Mesodermal cell (in vitro differentiated cells): Measurements from ENCODE around the gene C10orf62.
"Not testable (repeated sequence)": the region's sequence is repeated elsewhere in the genome, so short reads cannot be mapped to it uniquely, and the experiment has no call there.

Source experiments
- H3K27ac ChIP-seq: 2 replicates; pipeline ENCODE4 v1.7.0; 2013; ENCODE audit warnings: mild to moderate bottlenecking, low read depth, low read length, moderate library complexity; ENCODE audit not compliant: severe bottlenecking
- H3K36me3 ChIP-seq: 2 replicates; pipeline ENCODE4 v1.7.1; 2013; ENCODE audit warnings: mild to moderate bottlenecking, low read length, moderate library complexity; ENCODE audit not compliant: control insufficient read depth, insufficient read depth
- H3K4me1 ChIP-seq: one replicate; pipeline ENCODE4 v1.7.1; 2013; ENCODE audit warnings: mild to moderate bottlenecking, low read length; ENCODE audit not compliant: insufficient read depth, control insufficient read depth, poor library complexity, severe bottlenecking
- H3K4me3 ChIP-seq: 2 replicates; pipeline ENCODE4 v1.7.0; 2013; ENCODE audit warnings: low read length, control low read depth, mild to moderate bottlenecking; ENCODE audit not compliant: insufficient read depth, poor library complexity, severe bottlenecking; ENCODE audit errors: extremely low read depth
- H3K9me3 ChIP-seq: 2 replicates; pipeline ENCODE4 v1.7.1; 2013; ENCODE audit warnings: mild to moderate bottlenecking, low read length, moderate library complexity; ENCODE audit not compliant: control insufficient read depth
- WGBS, 2 experiments: methylation state at CpG; one replicate each; pipeline ENCODE4 v1.1.5; 2013; ENCODE audit warnings: missing lambda C conversion rate in 2 of 2; ENCODE audit not compliant: insufficient coverage in 2 of 2; 5-methylcytosine and 5-hydroxymethylcytosine counted together

C10orf62 gene

GRCh38 chr10:97576487-97576886 lies 13.0 kb upstream of the C10orf62 start:
- peaks cover 22% of the 10 kb centered on the region for H3K4me1 ChIP-seq
- WGBS, 2 experiments, result 48 to 77% methylated on average over 3 to 4 of the region's 5 CpGs
- H3K36me3 ChIP-seq, H3K9me3 ChIP-seq, H3K4me3 ChIP-seq, H3K27ac ChIP-seq: not testable (repeated sequence)

GRCh38 chr10:97577701-97578100 lies 11.8 kb upstream of the C10orf62 start:
- Histone ChIP-seq H3K36me3 (no peaks in the 10 kb centered on the region), H3K4me1 (peaks cover 20% of the 10 kb centered on the region), H3K27ac (no peak overlapping the region), H3K9me3 (no peaks in the 10 kb centered on the region), H3K4me3 (no peak overlapping the region)
- WGBS, 2 experiments, result 76 to 86% methylated on average over 6 to 8 of the region's 9 CpGs

- Histone ChIP-seq H3K36me3 (no peaks in the 10 kb centered on the region), H3K27ac (no peak overlapping the region), H3K9me3 (no peaks in the 10 kb centered on the region), H3K4me1 (peaks cover 17% of the 10 kb centered on the region), H3K4me3 (no peak overlapping the region)
- WGBS, 2 experiments, result 96 to 97% methylated on average over 30 to 35 of the region's 40 CpGs
Measured at GRCh38 chr10:97578171-97578844, 11.2 kb upstream of the C10orf62 start.

GRCh38 chr10:97580421-97581367 lies 8.8 kb upstream of the C10orf62 start:
- Histone ChIP-seq H3K27ac (no peak overlapping the region), H3K4me3 (no peak overlapping the region), H3K9me3 (no peaks in the 10 kb centered on the region), H3K36me3 (no peaks in the 10 kb centered on the region), H3K4me1 (peaks cover 7% of the 10 kb centered on the region)
- WGBS, 2 experiments, result 82 to 98% methylated on average over 5 to 9 of the region's 9 CpGs

- Histone ChIP-seq H3K9me3 (no peaks in the 10 kb centered on the region), H3K4me1 (peaks cover 7% of the 10 kb centered on the region), H3K27ac (no peak overlapping the region), H3K4me3 (no peak overlapping the region), H3K36me3 (no peaks in the 10 kb centered on the region)
- 91 to 98% methylated on average over 7 to 8 of the region's 8 CpGs for WGBS, 2 experiments
Measured at GRCh38 chr10:97582169-97582568, 7.4 kb upstream of the C10orf62 start.

GRCh38 chr10:97583476-97583875 lies 6.0 kb upstream of the C10orf62 start:
- Histone ChIP-seq H3K4me1 (peaks cover 7% of the 10 kb centered on the region), H3K36me3 (no peaks in the 10 kb centered on the region), H3K4me3 (no peak overlapping the region), H3K27ac (no peak overlapping the region), H3K9me3 (no peaks in the 10 kb centered on the region)
- 91 to 94% methylated on average over 11 of the region's 13 CpGs for WGBS, 2 experiments

GRCh38 chr10:97584060-97584797 lies 5.3 kb upstream of the C10orf62 start, which contains the start of gene HOGA1:
TSS of gene HOGA1 (plus strand) at chr10:97584389. CDS start at chr10:97584704, 315 bp downstream.
- peaks cover 7% of the 10 kb centered on the region for H3K4me1 ChIP-seq
- H3K27ac ChIP-seq, result no peak within 1 kb of the TSS
- no peak within 1 kb of the TSS for H3K4me3 ChIP-seq
- WGBS, 2 experiments, result 82 to 100% methylated on average over 2 of the region's 5 CpGs
- no peaks in the 10 kb centered on the region for H3K36me3 ChIP-seq
- H3K9me3 ChIP-seq, result no peaks in the 10 kb centered on the region

- H3K27ac ChIP-seq, result no peak overlapping the region
- 87 to 89% methylated on average over 3 of the region's 5 CpGs for WGBS, 2 experiments
- H3K4me3 ChIP-seq, result no peak overlapping the region
- H3K9me3 ChIP-seq, result no peaks in the 10 kb centered on the region
- H3K4me1 ChIP-seq, result peaks cover 7% of the 10 kb centered on the region
- H3K36me3 ChIP-seq, result no peaks in the 10 kb centered on the region
Measured at GRCh38 chr10:97584798-97585438, 4.6 kb upstream of the C10orf62 start.

- no peak overlapping the region for H3K27ac ChIP-seq
- 94 to 95% methylated on average over 3 to 5 of the region's 5 CpGs for WGBS, 2 experiments
Measured at GRCh38 chr10:97585439-97585811, 4.1 kb upstream of the C10orf62 start.

GRCh38 chr10:97587183-97587582 lies 2.3 kb upstream of the C10orf62 start:
- no peaks in the 10 kb centered on the region for H3K36me3 ChIP-seq
- H3K4me1 ChIP-seq, result peaks cover 7% of the 10 kb centered on the region
- H3K9me3 ChIP-seq, result no peaks in the 10 kb centered on the region
- H3K4me3 ChIP-seq, result no peak overlapping the region
- H3K27ac ChIP-seq, result no peak overlapping the region
- WGBS, 2 experiments, result 100% methylated on average over 1 to 2 of the region's 2 CpGs

More at GRCh38 chr10:97585439-97585811, 4.1 kb upstream of the C10orf62 start:
- peaks cover 7% of the 10 kb centered on the region for H3K4me1 ChIP-seq
- H3K4me3 ChIP-seq, result no peak overlapping the region
- H3K9me3 ChIP-seq, result no peaks in the 10 kb centered on the region
- no peaks in the 10 kb centered on the region for H3K36me3 ChIP-seq
